RWPE1 (cell line): ENCODE data around the gene ABCB7.
"Not testable (repeated sequence)": the region's sequence is repeated elsewhere in the genome, so short reads cannot be mapped to it uniquely, and the experiment has no call there.

ENCODE experiments used
- CTCF ChIA-PET: fragments of 350-600 bp; sonication (Branson Sonifier 250); formaldehyde crosslinking; extraction: SDS; loops from one replicate; lab custom pipeline; 2021; lab: Yijun Ruan, JAX
- POLR2A ChIA-PET: fragments of 400-600 bp; formaldehyde crosslinking; extraction: SDS; loops from one replicate; lab custom pipeline; 2020; ENCODE audit warnings: antibody characterized with exemption; ENCODE audit not compliant: low non-redundant PET; lab: Yijun Ruan, JAX
- DNase-seq: peaks from one replicate; pipeline ENCODE4 v3.0.0; 2012; ENCODE audit warnings: low spot score
- H3K27ac ChIP-seq: fragments of 450-650 bp; 2 replicates; pipeline ENCODE4 v1.5.1; 2017
- TF ChIP-seq, protein P1 (sequence below): fragments of 450-650 bp; conservative IDR thresholded peaks from 2 replicates; pipeline ENCODE4 v1.5.1; 2017; ENCODE audit warnings: low read depth, mild to moderate bottlenecking

The ABCB7 gene

DNA sequence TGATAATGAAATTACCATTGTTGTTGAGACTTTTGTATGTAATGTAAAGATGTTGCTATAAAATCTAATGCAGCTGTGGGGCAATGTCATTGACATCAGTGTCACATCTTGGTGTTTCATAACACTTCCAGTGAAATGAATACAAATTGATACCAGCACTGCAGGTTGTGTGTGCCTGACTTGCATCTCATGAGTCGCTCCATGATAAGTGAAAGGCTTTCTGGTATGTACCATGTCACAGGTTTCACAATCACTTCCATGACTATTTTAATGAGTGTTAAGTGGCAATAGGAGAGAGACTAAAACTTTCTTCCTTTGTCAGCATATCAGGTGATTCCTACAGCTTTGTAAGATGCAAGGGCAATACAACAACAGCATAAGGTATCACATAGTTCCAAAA lies 94.4 kb downstream of the ABCB7 start:
- ChIA-PET CTCF (no interaction called here), POLR2A (no interaction called here)
- no peak for DNase-seq
- TF ChIP-seq, protein P1, sequence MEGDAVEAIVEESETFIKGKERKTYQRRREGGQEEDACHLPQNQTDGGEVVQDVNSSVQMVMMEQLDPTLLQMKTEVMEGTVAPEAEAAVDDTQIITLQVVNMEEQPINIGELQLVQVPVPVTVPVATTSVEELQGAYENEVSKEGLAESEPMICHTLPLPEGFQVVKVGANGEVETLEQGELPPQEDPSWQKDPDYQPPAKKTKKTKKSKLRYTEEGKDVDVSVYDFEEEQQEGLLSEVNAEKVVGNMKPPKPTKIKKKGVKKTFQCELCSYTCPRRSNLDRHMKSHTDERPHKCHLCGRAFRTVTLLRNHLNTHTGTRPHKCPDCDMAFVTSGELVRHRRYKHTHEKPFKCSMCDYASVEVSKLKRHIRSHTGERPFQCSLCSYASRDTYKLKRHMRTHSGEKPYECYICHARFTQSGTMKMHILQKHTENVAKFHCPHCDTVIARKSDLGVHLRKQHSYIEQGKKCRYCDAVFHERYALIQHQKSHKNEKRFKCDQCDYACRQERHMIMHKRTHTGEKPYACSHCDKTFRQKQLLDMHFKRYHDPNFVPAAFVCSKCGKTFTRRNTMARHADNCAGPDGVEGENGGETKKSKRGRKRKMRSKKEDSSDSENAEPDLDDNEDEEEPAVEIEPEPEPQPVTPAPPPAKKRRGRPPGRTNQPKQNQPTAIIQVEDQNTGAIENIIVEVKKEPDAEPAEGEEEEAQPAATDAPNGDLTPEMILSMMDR: no peak
- H3K27ac ChIP-seq: no peak overlapping the region

DNA sequence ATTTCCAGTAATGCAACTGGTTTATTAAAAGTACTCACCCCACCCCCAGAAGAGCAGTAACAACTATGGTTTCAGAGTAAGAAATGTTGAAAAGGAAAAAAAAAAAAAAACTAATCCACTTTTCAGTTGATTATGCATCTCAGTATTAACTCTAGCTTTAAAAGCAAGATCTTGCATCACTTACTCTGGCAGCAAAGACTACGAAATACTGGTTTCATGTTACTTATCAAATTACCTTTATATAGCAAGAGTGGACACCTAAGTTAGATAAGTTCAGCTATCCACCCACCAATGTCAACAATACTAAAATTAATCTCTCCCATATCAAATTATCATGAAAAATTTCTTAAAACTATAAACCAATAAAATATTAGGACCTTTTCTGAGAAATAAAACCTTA lies 105.0 kb downstream of the ABCB7 start:
- DNase-seq: no peak
- TF ChIP-seq, protein P1: no peak
- no peak overlapping the region for H3K27ac ChIP-seq
- CTCF ChIA-PET: no interaction called here
- POLR2A ChIA-PET: no interaction called here

GRCh38 chrX:75045369-75045768 lies 110.7 kb downstream of the ABCB7 start:
- ChIA-PET POLR2A (no interaction called here), CTCF (no interaction called here)
- TF ChIP-seq, protein P1: no peak
- H3K27ac ChIP-seq: no peak overlapping the region
- DNase-seq: no peak

DNA sequence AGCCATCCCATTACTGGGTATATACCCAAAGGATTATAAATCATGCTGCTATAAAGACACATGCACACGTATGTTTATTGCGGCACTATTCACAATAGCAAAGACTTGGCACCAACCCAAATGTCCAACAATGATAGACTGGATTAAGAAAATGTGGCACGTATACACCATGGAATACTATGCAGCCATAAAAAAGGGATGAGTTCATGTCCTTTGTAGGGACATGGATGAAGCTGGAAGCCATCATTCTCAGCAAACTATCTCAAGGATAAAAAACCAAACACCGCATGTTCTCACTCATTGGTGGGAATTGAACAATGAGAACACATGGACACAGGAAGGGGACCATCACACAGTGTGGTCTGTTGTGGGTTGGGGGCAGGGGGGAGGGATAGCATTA lies 111.9 kb downstream of the ABCB7 start:
- DNase-seq, POLR2A ChIA-PET, CTCF ChIA-PET, H3K27ac ChIP-seq: not testable (repeated sequence)

- DNase-seq: no peak
- ChIA-PET POLR2A (no interaction called here), CTCF (no interaction called here)
- TF ChIP-seq, protein P1: no peak
- no peak overlapping the region for H3K27ac ChIP-seq
Observed at GRCh38 chrX:75038925-75039324, 117.2 kb downstream of the ABCB7 start.
